GM19023 (cell line): ENCODE results near the gene RABGGTB.
"Not testable (repeated sequence)": the region's sequence is repeated elsewhere in the genome, so short reads cannot be mapped to it uniquely, and the experiment has no call there.

Experiments used
- ATAC-seq: cut with Tn5 transposase; IDR thresholded peaks from one replicate; pipeline ENCODE4 v1.9.1; 2021; ENCODE audit warnings: mild to moderate bottlenecking, moderate library complexity; ENCODE audit not compliant: unreplicated experiment

The RABGGTB gene

DNA sequence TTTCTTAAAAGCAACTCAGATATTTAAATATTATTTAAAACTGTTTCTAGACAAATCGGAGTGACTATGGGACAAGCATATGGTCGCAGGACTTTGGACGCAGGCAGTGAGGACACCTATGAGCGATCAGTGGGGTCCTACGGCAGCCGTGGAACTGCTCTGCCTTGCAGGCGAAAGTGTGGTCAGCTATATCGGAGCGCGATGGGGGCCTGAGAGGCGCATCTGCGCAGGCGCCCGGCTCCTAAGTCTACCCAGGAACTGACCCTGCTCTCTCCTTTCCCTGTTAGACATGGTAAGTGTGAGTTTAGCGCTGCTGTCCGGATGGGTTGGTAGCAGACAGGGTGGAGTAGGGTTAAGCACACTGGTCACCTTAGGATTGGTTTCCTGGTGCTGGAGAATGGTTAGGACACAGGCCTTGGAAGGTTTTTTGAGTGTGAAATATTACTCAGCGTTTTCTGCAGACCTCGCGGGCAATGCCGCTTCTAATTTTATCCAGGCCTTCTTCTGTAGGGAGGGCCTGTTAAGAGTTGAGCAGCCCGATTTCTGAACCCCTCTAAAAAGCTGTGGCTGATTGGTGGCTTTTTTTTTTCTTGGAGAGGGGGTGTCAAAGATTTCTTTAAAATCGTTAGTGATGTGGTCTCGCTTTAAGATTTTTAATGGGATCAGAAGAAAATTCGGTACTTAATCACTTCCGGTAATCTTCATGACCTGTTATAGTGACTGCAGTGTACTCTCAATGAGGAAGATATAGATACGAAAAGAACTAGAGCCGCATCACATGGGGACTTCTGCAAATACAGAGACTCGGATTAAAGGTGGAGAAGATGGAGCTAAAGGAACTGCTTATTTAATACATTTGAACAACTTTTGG lies at the start of gene RABGGTB:
TSS of gene RABGGTB (plus strand) at position 274 of the 871 bp plus-strand sequence. CDS start at position 290, 16 bp downstream.
- peak; percentile 67 for ATAC-seq

DNA sequence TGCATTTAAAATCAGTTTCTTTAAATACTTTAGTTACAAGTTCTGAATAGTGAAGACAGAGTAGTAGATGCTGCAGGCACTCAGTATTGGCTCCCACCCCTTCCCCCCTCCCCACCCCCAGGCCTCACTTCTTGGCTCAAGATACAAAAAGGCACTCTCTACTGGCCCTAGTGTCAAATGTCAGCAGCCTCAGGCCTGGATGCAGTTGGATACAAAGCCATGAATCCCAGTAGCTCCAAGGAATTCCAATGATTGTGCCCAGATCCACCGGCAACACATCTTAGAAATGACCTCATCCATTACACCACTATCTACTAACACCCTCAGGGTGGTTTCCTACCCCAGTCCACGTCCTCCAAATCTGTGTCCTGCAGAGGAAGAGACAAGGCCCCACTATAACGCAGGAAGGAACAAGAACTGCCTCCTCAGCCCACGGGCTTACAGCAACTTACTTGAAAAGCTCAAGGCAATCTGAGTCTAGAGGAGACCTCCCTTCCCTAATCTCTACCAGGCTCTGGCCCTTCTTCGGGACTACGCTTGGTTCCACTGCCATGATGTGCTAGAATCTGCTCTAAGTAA lies 43.9 kb upstream of the RABGGTB start:
- no peak for ATAC-seq

- peak; percentile 67 for ATAC-seq
Observed at GRCh38 chr1:75745276-75745675, 40.8 kb upstream of the RABGGTB start.

DNA sequence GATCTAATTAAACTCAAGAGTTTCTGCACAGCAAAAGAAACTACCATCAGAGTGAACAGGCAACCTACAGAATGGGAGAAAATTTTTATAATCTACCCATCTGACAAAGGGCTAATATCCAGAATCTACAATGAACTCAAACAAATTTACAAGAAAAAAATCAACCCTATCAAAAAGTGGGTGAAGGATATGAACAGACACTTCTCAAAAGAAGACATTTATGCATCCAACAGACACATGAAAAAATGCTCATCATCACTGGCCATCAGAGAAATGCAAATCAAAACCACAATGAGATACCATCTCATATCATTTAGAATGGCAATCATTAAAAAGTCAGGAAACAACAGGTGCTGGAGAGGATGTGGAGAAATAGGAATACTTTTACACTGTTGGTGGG lies 28.8 kb upstream of the RABGGTB start:
- not testable (repeated sequence) for ATAC-seq

DNA sequence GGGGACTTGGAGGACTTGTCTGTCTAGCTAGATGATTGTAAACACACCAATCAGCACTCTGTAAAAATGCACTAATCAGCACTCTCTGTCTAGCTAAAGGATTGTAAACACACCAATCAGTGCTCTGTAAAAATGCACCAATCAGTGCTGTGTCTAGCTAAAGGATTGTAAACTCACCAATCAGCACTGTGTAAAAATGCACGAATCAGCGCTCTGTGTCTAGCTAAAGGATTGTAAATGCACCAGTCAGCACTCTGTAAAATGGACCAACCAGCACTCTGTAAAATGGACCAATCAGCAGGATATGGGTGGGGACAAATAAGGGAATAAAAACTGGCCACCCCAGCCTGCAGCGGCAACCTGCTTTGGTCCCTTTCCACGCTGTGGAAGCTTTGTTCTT lies 27.5 kb upstream of the RABGGTB start:
- not testable (repeated sequence) for ATAC-seq

GRCh38 chr1:75764057-75764655 lies 21.9 kb upstream of the RABGGTB start:
- ATAC-seq = no peak

GRCh38 chr1:75765697-75766355 lies 20.2 kb upstream of the RABGGTB start:
- ATAC-seq = no peak

DNA sequence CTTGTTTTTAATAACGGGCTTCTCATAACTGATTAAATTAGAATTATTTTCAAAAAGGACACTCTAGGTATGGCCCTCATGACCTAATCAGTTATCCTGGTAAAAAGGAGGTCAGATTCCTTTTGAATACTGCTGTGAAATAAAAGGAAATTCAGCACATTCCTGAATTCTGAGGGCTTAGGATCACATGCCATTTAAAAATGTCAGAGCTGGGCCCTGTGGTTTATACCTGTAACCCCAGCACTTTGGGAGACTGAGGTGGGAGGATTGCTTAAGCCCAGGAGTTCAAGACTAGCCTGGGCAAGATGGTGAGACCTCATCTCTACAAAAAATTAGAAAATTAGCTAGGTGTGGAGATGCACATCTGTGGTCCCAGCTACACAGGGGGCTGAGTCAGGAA lies 18.0 kb upstream of the RABGGTB start:
- ATAC-seq = no peak

GRCh38 chr1:75770761-75771160 lies 15.3 kb upstream of the RABGGTB start:
- ATAC-seq = no peak

- no peak for ATAC-seq
Observed at GRCh38 chr1:75771978-75772377, 14.1 kb upstream of the RABGGTB start.

- not testable (repeated sequence) for ATAC-seq
Observed at GRCh38 chr1:75777812-75778211, 8.2 kb upstream of the RABGGTB start.

- ATAC-seq = not testable (repeated sequence)
Observed at GRCh38 chr1:75778694-75779093, 7.4 kb upstream of the RABGGTB start.

DNA sequence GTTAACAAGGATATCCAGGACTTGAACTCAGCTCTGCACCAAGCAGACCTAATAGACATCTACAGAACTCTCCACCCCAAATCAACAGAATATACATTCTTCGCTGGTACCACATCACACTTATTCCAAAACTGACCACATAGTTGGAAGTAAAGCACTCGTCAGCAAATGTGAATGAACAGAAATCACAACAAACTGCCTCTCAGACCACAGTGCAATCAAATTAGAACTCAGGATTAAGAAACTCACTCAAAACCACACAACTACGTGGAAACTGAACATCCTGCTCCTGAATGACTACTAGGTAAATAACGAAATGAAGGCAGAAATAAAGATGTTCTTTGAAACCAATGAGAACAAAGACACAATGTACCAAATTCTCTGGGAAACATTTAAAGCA lies 5.9 kb upstream of the RABGGTB start:
- ATAC-seq = not testable (repeated sequence)

DNA sequence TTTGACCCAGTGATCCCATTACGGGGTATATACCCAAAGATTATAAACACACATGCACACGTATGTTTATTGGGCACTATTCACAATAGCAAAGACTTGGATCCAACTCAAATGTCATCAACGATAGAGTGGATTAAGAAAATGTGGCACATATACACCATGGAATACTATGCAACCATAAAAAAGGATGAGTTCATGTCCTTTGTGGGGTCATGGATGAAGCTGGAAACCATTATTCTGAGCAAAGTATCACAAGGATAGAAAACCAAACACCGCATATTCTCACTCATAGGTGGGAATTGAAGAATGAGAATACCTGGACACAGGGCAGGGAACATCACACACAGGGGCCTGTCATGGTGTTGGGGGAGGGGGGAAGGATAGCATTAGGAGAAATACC lies 2.1 kb upstream of the RABGGTB start:
- not testable (repeated sequence) for ATAC-seq

DNA sequence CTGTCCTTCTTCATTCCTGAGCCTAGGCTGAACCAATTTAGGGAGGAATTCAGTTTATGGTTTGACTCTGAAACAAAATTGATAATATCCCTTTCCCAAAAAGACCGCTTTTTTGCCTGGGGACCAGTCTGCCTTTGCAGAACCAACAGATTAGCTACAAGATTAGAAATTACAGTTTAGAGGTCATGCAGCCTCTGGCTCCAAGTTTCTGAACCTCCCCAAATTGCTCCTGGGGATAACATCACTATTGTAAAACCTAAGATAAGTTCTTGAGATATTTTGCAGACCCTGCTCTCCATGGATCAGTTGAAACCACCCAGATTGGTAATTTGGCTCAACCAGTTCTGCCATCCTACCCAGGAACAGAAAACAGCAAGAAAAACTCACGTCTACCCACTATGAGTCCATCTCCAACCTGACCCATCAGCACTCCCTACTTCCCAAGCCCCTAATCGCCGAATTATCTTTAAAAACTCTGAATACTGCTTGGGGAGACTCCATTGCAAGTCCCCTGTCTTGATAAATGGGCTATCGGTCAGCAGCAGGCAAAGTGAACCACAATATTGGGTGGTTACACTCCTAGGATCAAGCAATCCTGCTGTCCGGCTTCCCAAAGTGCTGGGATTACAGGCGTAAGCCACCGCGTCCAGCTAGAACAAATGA lies 605 bp upstream of the RABGGTB start:
- peak; percentile 12 for ATAC-seq

DNA sequence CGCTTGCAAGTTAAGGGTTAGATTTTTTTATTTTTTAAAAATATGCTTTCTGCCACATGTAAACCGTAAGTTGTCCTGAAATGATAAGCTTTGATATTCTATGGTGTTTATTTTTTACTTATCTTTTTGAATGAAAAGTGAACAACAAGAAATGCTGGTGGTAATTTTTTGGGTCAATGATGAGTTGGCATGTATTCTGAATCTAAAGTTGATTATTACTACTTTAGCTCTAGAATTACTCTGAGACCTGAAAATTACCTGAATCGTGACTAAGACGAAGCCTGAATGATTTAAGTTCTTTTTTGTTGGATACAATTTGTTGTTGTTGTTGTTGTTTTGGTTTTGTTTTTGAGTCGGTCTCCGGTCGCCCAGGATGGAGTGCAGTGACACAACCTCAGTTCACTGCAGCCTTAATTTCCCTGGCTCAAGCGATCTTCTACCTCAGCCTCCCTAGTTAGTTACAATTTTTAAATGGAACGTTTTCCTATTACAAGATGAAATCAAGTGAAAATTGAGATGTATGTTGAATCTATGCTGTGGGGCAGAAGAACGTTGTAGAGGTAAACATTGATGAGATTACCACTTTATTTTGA lies 941 bp downstream of the RABGGTB start:
- no peak for ATAC-seq

- no peak for ATAC-seq
Observed at GRCh38 chr1:75787524-75787923, 1.5 kb downstream of the RABGGTB start.

- no peak for ATAC-seq
Observed at GRCh38 chr1:75789988-75790387, 3.9 kb downstream of the RABGGTB start.

DNA sequence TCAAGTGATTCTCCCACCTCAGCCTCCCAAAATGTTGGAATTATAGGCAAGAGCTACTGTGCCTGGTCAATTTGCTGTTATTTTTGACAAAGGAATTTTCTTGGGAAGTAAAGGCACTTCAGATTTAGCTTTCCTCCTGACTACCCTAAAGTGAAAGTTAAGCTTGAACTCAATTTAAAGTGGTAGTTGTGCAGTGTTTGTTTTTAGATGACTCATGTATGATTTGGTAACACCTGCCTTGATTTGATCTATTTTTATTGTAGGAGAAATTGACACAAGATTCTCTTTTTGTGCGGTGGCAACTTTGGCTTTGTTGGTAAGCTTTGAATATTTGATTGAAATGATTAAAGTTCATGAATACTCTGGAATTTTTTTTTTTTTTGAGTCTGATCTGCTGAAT lies 5.0 kb downstream of the RABGGTB start:
- no peak for ATAC-seq

DNA sequence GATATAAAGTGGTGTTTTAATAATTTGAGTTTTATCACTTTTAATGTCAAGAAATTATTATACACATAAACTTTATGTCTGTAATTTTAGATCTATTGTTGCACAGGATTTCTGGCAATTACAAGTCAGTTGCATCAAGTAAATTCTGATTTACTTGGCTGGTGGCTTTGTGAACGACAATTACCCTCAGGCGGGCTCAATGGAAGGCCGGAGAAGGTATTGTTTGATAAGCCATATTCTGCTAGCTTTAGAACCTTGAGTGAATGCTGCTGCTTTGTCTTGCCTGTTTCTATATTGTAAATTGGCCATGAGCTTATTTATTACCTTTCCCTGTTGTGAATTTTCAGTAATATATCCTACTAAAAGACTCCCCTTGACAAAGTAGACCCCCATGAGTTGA lies 6.0 kb downstream of the RABGGTB start:
- ATAC-seq = no peak
